GM10847 (cell line): ENCODE data around the gene HTRA3.

ENCODE experiments used
- POLR2A ChIP-seq: IDR thresholded peaks from 2 replicates; pipeline ENCODE4 v1.6.1; 2011; ENCODE audit not compliant: insufficient read length; ENCODE audit errors: extremely low read depth

HTRA3 gene

GRCh38 chr4:8240211-8241041 is 29.1 kb upstream of the HTRA3 start:
- no peak for TF ChIP-seq POLR2A

- TF ChIP-seq POLR2A = no peak
Observed at GRCh38 chr4:8241211-8241779, 28.3 kb upstream of the HTRA3 start.

DNA sequence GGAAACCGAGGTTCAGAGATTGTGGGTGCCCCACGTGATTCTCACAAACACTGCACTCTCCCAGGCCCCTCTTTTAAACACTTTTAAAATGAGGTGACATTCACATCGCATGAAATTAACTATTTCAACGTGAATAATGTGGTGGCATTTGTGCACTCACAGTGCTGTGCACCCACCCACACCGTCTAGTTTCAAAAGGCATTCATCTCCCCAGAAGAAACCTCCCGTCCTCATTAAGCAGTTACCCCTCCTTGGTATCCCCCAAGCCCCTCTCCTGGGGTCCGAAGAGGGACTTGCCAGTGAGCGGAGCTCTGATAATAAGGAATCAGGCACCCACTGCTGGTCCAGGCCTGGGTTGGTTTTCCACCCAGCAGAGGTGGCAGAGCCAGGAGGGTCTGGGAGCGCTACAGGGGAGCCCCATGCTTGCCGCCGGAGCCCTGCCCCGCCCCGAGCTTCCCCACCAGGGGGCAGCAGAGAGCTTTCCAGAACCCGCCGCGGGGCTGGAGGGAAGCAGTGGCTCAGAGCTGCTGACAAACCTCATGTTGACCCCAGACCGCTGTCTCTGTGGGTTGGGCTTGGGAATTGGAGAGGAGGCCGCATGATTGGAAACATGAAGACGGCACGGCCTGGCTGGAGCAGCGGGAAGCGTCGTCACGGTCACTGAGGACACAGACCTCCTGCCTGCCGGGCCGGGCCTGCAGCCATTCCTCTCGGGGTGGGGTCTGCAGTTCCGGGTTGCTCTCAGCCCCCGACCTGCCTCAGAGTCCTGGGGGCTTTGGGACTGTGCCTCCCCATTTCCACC is 27.5 kb upstream of the HTRA3 start:
- TF ChIP-seq POLR2A = no peak

DNA sequence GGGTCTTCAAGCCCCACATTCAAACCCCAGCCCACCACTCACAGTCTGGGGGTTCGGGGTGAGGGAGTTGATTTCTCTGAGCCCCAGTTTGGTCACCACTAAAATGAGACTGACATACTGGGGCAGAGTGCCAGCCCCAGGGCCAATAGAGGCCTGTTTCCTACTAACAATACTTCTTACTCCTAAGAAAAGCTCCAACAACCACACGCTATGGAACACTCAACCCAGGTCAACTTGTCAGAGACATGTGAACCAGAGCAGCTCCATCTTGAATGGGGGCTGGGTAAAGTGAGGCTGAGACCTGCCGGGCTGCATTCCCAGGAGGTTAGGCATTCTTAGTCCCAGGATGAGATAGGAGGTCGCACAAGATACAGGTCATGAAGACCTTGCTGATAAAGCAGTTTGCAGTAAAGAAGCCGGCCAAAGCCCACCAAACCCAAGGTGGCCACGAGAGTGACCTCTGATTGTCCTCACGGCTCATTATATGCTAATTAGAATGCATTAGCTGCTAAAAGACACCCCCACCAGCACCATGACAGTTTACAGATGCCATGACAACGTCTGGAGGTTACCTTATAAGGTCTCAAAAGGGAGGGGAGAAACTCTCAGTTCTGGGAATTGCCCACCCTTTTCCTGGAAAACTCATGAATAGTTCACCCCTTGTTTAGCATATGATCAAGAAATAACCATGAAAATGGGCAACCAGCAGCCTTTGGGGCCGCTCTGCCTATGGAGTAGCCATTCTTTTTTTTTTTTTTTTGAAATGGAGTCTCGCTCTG is 26.6 kb upstream of the HTRA3 start:
- TF ChIP-seq POLR2A = no peak

DNA sequence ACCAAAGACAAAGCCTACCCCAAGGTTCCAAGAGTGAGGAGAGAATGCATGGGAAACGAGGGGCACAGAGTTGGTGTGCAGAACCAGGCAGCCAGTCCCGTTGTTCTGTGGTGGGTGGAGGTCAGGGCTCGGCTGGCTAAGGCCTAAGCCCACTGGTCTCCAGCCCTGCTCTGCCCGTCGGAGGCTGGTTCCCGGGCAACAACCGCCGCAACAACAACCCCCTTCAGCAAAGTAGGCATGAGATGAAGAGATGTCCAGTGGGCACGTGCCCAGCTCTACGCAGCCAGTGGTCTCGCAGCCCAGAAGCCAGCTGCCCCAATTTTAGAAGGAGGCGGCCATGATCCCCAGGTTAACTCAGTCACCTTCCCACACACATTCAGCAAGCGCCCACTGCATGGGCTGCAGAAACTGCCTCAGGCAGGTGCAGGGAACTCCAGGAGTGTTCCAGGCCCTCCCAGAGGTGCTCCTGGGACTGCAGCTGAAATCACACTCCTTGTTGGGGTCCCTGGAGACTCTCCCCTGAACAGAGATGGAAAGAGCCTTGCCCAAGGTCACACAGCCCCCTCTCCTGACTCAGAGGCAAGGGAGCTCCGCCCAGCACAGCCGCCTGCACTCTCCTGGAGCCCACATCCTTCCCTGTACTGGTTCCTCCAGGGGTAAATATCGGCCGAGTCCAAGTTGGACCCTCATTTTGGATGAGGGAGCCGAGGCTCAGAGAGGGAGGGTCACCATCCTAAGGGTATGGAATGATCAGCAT is 25.4 kb upstream of the HTRA3 start:
- TF ChIP-seq POLR2A = no peak

DNA sequence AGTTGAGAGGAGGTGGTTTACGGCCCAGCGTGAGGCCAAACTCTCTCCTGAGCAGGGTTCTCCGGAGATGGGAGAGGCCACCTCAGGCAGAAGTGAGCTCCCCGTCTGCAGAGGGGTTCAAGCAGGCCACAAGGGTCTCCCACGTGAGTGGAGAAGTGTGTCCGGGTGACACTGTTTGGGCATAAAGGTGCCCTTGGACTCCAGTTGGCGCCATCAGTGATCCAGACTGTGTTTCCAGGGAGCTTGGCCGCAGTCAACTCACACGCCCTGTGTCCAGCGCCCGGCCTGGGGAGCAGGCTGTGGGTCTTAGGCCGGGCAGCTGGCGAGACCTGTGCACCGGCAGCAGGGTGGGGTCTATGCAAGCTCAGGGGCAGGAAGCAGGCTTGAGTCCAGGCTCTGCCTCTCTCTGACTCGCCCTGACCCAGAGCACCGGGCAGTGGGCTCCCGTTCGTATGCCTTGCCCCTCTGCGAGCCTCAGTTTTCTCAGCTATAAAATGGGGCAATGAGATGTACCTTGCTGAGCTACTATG is 24.6 kb upstream of the HTRA3 start:
- TF ChIP-seq POLR2A = no peak

- TF ChIP-seq POLR2A = no peak
Observed at GRCh38 chr4:8245884-8246833, 23.4 kb upstream of the HTRA3 start.

- no peak for TF ChIP-seq POLR2A
Observed at GRCh38 chr4:8247047-8247930, 22.3 kb upstream of the HTRA3 start.

DNA sequence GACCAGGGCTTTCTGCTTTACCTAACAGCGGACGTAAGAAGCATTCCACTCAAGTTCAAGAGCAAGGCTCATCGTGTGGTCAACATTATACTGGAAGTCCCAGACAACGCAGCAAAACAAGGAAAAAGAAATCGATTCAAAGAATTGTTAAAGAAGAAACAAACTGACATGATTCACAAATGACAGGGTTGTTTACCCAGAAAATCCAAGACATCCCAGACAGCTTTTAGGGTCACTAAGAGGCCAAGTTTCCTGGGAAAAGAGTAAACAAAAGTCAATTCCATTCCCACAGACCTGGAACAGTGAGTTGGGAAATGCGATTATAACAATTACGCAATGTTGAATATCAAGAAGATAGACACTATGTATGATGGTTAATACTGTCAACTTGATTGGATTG is 21.5 kb upstream of the HTRA3 start:
- TF ChIP-seq POLR2A = no peak

DNA sequence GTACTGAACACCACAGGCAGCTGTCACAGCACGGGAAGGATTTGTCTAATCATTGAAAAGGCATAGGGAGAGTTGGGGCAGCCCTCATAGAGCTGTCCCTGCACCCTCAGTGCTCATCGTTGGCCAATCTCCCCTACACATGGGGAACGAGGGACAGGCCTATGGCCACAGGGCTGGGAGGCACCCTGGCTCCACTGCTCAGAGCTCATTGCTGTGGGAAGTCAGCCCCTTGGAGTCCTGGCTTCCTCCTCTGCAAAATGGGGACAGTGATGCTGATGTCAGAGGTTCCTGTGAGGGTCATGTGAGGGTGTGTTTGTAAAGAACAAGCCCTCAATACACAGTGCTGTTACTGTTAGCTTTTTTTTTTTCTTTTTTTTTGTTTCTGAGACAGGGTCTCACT is 19.3 kb upstream of the HTRA3 start:
- no peak for TF ChIP-seq POLR2A

DNA sequence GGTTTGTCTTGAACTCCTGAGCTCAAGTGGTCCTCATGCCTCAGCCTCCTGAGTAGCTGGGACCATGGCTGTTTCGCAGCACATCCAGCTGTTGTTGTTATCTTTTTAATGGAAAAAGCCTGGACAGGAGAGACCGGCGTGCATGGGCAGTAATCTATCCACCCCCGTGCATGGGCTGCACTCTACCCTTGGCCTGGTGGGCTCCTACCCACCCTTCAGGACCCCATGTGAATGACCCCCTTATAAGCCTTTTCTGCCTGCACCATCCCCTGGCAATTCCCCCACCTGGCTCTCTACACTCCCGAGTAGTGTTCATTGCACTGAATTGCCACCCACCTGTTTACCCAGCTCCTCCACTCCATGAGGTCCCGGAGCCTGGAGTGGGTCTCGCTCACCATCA is 18.9 kb upstream of the HTRA3 start:
- no peak for TF ChIP-seq POLR2A
